Kidney (tissue), 14 donors: ENCODE measurements around the gene PRR7. TPM values are rescaled to one million over a fixed set of nuclear protein-coding genes. Genes with fewer than 3 reads are reported as not detected.
A peak's percentile ranks its signal among the peaks of the same experiment; 100 is the strongest.

ENCODE experiments used
- DNase-seq, 5 donors: peaks; one replicate each; pipeline ENCODE4 v3.0.0-alpha.2; 2013 to 2020
- FAIRE-seq: peaks from 2 replicates; lab custom pipeline; 2012; peaks lifted over from hg19 to GRCh38; lab: Jason Lieb, UNC
- H3K27ac ChIP-seq, 2 donors: one replicate each; pipeline ENCODE4 v1.7.0; 2013; ENCODE audit warnings: low read depth in 2 of 2, low read length in 2 of 2, inconsistent platforms in 1 of 2
- H3K27me3 ChIP-seq: one replicate; pipeline ENCODE4 v1.7.1; 2013; ENCODE audit warnings: low read length, inconsistent platforms; ENCODE audit not compliant: control insufficient read depth, insufficient read depth
- H3K36me3 ChIP-seq, 3 donors: one replicate each; pipeline versions ENCODE4 v1.7.0 to v1.7.1; 2013; ENCODE audit warnings: low read length in 3 of 3, control low read depth in 1 of 3, inconsistent platforms in 1 of 3; ENCODE audit not compliant: insufficient read depth in 3 of 3, control insufficient read depth in 2 of 3
- H3K4me1 ChIP-seq, 3 donors: one replicate each; pipeline versions ENCODE4 v1.7.0 to v1.7.1; 2013; ENCODE audit warnings: low read length in 3 of 3, inconsistent platforms in 1 of 3, low read depth in 1 of 3; ENCODE audit not compliant: control insufficient read depth in 2 of 3, insufficient read depth in 2 of 3
- H3K4me3 ChIP-seq, 3 donors: one replicate each; pipeline versions ENCODE4 v1.7.0 to v1.8.1; 2013; ENCODE audit warnings: low read length in 3 of 3, control low read depth in 1 of 3, inconsistent platforms in 1 of 3
- H3K9ac ChIP-seq, 3 donors: one replicate each; pipeline versions ENCODE4 v1.7.0 to v1.7.1; 2013; ENCODE audit warnings: low read length in 3 of 3, control low read depth in 1 of 3, inconsistent platforms in 1 of 3
- H3K9me3 ChIP-seq, 3 donors: one replicate each; pipeline versions ENCODE4 v1.7.0 to v1.7.1; 2013; ENCODE audit warnings: low read length in 3 of 3, control low read depth in 1 of 3, inconsistent platforms in 1 of 3; ENCODE audit not compliant: control insufficient read depth in 2 of 3, insufficient read depth in 1 of 3
- intact Hi-C: fragments of 100-400 bp; cut with DNase I; formaldehyde crosslinking; loops from one replicate; pipeline ENCODE4 v1.11.1; 2022
- polyA plus RNA-seq: library from polyadenylated mRNA; stranded (reverse); fragments of 350-450 nt; fragmentation: Illumina TruSeq; extraction: RNeasy Lipid Tissue Mini Kit (QIAGEN cat#74804); gene quantifications from one replicate; pipeline ENCODE4 v1.2.3, GENCODE V29; 2014; ENCODE audit warnings: low read depth, low replicate concordance; ENCODE audit not compliant: insufficient read depth
- total RNA-seq: library from RNA; stranded (reverse); fragmentation: NEBNext Ultra II Directional; extraction: Animal tissue kit (Norgen Biotek cat#: 25700); gene quantifications from one replicate; pipeline ENCODE4 v1.2.1, GENCODE V29; 2021
- TF ChIP-seq, protein P1 (sequence below): IDR thresholded peaks from 3 replicates; pipeline ENCODE4 v1.5.1; 2012; ENCODE audit warnings: mild to moderate bottlenecking, moderate library complexity, borderline replicate concordance; ENCODE audit not compliant: insufficient read depth; ENCODE audit errors: extremely low read depth
- donor health status: control.
- donor health status: control.
- donor health status: control.
- donor health status: control.
- donor health status: control.
- donor health status: DM: yes; HTN: yes; CAD: no.
- donor health status: Normal renal cell carcinoma (clear cell type).

Gene PRR7
- total and polyA plus RNA-seq, 2 donors from 2014 or later, result 1.6 to 5.5 TPM

DNA sequence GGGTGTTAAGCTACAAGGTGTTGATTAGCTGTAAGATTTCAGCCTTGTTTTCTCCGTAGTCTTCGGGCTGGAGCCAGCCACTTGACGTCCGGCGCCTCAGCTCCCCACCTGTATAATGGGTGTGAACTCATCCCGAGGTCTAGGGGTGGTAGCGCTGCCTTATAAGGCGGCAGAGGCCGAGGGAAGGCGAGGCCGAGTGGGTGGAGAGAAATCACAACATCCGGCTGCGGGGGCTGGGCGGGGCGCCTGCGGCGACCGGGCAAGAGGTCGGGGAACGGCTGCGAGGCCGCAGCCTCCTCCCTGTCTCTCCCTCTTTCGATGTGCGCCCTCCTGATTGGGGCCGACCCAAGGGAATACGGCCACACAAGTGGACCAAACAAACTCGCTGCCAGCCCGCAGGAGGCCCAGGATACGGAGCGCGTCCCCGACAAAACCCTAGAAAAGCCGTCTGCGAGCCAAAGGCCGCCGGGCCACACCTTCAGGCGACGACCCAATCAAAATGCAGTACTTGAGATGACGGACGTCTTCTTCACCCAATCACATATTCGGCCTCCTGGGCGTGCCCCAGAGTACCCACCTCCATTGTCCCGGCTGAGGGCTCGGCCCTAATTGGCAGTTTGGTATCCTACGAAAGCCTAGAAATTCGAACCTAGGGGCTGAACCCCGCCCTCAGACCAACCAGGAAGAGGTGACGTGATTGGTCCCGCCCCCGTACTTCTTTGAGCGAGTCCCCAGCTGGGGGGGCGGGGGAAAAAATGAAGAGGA lies 20.6 kb upstream of the PRR7 start:
- Histone ChIP-seq H3K27me3 (no peaks in the 10 kb centered on the region), H3K9me3 (no peaks in the 10 kb centered on the region), H3K4me3 (peak overlapping the region; percentile 69 to 75 (median 71)), H3K27ac (peak overlapping the region; percentile 98), H3K36me3 (peaks cover 0 to 2% (median 0%) of the 10 kb centered on the region in 3 donors), H3K4me1 (peaks cover 3 to 17% (median 16%) of the 10 kb centered on the region in 3 donors), H3K9ac (peak overlapping the region; percentile 44 to 62 (median 61))
- peak; percentile 98 for FAIRE-seq
- TF ChIP-seq, protein P1, sequence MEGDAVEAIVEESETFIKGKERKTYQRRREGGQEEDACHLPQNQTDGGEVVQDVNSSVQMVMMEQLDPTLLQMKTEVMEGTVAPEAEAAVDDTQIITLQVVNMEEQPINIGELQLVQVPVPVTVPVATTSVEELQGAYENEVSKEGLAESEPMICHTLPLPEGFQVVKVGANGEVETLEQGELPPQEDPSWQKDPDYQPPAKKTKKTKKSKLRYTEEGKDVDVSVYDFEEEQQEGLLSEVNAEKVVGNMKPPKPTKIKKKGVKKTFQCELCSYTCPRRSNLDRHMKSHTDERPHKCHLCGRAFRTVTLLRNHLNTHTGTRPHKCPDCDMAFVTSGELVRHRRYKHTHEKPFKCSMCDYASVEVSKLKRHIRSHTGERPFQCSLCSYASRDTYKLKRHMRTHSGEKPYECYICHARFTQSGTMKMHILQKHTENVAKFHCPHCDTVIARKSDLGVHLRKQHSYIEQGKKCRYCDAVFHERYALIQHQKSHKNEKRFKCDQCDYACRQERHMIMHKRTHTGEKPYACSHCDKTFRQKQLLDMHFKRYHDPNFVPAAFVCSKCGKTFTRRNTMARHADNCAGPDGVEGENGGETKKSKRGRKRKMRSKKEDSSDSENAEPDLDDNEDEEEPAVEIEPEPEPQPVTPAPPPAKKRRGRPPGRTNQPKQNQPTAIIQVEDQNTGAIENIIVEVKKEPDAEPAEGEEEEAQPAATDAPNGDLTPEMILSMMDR, result no peak
- intact Hi-C loops, result no loop called here
- DNase-seq, result peak; percentile 100

DNA sequence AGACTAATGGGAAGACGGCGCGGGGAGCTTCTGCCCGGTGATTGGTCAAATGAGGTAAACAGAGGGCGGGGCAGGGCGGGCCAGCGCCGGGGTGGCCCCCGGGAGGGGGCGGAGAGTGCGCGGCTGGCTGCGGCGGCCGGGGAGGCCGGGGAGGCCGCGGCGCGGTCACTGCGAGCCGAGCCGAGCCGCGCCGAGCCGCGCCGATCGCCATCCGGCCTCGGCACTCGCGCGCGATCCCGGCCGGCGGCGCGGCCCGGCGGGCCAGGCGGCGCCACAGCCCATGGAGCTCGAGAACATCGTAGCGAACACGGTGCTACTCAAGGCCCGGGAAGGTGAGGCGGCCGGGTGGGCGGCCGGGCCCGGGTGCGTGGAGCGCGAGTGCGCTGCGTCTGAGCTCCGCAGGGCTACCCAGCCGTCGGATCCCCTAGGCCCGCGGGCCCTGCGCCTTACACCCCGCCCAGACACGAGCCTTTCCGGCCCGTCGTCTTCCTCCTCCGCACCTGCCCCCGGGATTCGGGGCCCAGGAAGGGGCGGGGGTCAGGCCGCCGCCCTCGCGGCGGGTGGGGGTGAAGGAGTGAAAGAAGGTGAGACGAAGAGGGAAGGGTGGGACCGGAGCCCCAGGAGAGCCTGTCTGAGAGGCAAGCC lies 19.9 kb upstream of the PRR7 start, which contains the start of gene GRK6:
Gene GRK6 (plus strand): TSS at position 111 of the 645 bp plus-strand sequence. CDS start 170 bp downstream, at position 281.
- FAIRE-seq (no peak), DNase-seq (peak; percentile 50 to 91 (median 76))
- H3K4me1 ChIP-seq, result peaks cover 3 to 17% (median 16%) of the 10 kb centered on the region in 3 donors
- H3K9me3 ChIP-seq, result no peaks in the 10 kb centered on the region
- H3K27me3 ChIP-seq, result no peaks in the 10 kb centered on the region
- peak within 1 kb of the TSS; percentile 50 to 93 (median 62) for H3K9ac ChIP-seq
- peaks cover 0 to 2% (median 0%) of the 10 kb centered on the region in 3 donors for H3K36me3 ChIP-seq
- H3K4me3 ChIP-seq, result peak within 1 kb of the TSS; percentile 71 to 80 (median 75)
- peak within 1 kb of the TSS; percentile 98 for H3K27ac ChIP-seq
- intact Hi-C loops, result no loop called here
- TF ChIP-seq, protein P1, result no peak

DNA sequence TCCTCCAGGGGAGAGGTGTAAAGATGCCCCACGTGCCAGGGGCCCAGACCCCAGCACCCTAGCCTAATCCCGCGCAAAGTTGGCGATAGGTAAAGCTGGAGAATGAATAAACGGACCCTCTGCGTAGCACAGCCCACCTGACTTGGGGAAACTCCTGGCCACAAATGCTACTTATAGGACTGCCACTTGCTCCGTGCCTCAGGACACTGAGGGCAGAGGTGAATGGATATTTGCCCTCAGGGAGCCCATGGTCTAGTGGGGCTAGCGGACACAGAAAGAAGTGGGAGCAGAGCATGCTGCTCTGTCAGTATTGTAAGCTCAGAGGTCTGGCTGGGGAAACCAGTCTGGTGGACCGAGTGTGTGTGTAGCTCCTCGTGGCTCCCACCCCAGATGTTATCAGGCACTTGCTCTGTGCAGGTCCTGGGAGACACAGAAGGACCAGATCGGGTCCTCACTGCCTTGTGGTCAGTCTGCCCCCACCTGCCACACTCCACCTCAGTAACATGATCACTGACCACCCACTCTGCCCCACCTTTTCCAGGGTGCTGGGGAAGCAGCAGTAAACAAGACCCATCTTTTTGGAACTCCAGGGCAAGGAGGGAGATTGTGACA lies 19.3 kb upstream of the PRR7 start:
- Histone ChIP-seq H3K4me1 (peaks cover 3 to 17% (median 16%) of the 10 kb centered on the region in 3 donors), H3K27me3 (no peaks in the 10 kb centered on the region), H3K9me3 (no peaks in the 10 kb centered on the region), H3K4me3 (peak overlapping the region; percentile 53 to 80 (median 69)), H3K9ac (peak overlapping the region; percentile 42 to 93 (median 50)), H3K27ac (peak overlapping the region in 1 of 2 donors; percentile 80), H3K36me3 (peaks cover 0 to 2% (median 0%) of the 10 kb centered on the region in 3 donors)
- intact Hi-C loops, result no loop called here
- DNase-seq (no peak), FAIRE-seq (no peak)
- TF ChIP-seq, protein P1, result no peak
